HG02571 (cell line): ENCODE data around the gene BCAR3.
"Not testable (repeated sequence)": the region's sequence is repeated elsewhere in the genome, so short reads cannot be mapped to it uniquely, and the experiment has no call there.

Source experiments
- ATAC-seq: cut with Tn5 transposase; IDR thresholded peaks from one replicate; pipeline ENCODE4 v1.9.1; 2021; ENCODE audit warnings: mild to moderate bottlenecking, moderate library complexity; ENCODE audit not compliant: unreplicated experiment

BCAR3 gene

GRCh38 chr1:93707956-93708355, 26.3 kb upstream of the BCAR3 start:
- peak; percentile 45 for ATAC-seq

DNA sequence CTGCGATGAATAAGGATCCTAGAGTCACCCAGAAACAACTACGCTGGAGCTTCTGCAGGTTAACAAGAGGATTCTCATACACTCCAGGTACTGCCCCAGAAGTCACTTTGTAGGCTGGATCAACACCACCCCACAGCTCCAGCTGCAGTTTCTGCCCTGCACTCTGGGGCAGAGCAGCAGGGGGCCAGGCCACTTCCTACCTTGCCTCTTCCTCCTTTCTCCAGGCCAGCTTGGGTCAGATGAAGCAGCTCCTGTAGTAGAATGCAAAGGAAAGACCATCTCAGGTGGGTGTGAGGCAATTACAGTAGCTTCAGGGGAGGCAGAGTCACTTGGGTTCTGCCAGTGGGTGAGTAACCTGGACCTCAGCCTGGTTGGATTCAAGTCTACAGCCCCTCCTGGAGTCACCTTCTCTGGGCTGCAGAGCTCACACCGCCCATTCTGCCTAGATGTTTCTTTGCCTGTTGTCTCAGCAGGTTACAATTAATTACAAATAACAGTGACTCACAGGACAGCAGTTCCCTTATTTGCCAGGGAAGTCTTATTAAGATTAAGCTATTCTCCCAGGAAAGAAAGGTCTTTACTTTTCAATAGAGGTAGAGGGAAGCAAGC, 24.4 kb upstream of the BCAR3 start:
- no peak for ATAC-seq

- ATAC-seq, result peak; percentile 52
These were observed 22.4 kb upstream of the BCAR3 start for GRCh38 chr1:93704052-93704451.

DNA sequence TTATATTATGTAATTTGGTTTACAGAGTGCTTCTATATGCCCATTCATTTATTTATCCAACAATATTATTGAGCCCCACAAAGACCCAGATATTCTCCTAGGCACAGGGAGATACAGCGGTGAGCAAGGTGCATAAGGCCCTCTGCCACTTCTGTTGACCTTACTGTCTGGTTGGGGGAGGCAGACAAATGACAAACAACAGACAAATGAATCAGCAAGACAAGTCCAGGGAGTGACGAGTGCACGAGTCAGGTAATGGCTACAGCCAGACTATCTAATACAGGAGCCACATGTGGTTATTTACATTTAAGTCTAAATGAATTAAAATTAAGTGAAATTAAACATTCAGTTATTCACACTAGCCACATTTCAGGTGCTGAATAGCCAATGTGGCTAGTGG, 22.0 kb upstream of the BCAR3 start:
- ATAC-seq, result no peak

DNA sequence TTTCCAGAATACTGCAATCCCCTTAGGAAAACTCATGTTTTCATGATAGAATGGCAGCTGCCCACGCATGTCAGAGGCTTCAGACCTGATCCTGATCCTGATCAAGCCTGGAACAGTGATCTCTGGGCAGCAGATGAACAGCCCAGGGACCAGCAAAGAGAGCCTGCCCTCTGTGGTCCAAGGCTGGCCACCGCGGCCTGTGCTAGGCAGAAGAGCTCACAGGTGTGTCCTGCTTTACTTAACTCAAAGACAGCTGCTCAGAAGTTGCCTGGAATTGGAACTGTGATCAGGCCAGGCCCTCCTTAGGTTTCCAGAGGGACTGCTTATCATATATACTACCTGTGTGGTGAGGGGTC, 21.2 kb upstream of the BCAR3 start:
- no peak for ATAC-seq

GRCh38 chr1:93702111-93702827, 20.6 kb upstream of the BCAR3 start:
- ATAC-seq, result peak; percentile 27

DNA sequence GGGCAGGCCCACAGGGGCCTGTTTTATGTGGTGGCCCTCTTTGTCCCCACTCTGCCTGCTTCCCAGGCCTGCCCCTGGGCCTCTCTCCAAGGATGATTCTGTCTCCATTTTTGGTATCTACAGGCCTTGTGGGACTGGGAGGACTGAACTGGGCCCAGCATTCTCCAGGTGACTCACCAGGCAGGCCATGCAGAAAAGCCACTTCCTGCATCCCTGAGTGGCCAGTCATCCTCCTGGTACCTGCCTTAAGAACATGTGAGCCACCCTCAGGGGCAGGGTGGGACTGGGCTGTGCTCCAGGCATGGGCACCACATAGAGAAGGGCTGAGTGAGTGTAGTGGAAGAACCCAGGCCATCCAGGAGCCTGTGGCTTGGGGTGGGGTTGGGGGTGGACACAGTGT, 20.0 kb upstream of the BCAR3 start:
- no peak for ATAC-seq

DNA sequence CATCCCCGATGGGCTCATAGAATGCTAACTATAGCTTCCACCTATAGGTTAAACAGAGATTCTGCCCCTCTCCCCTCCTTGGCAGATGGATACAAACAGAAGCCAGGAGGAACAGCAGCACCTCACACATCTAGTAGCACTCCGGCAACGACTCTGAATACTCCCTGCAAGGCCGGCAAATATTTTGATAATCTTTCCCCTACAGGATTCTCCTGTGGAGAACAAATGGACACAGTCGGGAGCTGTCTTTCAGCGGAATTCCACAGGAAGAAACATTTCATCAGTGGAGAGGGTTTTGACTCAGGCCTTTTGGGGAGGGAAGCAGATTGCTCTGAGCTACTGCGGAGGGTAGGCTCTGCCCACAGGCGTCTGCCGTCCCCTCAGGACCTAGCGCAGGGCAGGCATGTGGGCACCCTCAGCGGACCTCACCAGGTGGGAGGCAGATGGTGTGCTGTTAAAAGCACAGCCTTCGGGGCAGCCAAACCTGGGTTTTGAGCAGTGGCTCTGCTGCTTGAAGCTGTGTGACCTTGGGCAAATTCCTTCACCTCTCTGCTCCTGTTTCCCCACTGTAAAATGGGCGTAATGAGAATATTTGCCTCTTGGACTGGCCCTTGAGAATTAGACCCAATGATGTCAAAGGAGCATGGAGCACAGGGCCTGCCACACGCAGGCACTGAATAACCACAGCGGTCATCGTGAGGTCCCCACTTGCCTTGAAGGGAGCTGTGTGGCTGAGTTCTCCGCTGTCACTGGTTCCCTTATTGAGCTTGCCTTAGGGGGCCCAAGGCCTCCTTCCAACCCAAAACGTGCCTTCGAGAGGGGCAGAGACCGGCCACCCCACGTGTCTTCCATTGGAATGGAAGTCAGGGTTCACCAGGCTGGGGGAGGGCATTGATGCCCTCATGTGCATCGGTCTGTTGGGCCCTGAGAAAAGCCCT, 19.2 kb upstream of the BCAR3 start:
- no peak for ATAC-seq

DNA sequence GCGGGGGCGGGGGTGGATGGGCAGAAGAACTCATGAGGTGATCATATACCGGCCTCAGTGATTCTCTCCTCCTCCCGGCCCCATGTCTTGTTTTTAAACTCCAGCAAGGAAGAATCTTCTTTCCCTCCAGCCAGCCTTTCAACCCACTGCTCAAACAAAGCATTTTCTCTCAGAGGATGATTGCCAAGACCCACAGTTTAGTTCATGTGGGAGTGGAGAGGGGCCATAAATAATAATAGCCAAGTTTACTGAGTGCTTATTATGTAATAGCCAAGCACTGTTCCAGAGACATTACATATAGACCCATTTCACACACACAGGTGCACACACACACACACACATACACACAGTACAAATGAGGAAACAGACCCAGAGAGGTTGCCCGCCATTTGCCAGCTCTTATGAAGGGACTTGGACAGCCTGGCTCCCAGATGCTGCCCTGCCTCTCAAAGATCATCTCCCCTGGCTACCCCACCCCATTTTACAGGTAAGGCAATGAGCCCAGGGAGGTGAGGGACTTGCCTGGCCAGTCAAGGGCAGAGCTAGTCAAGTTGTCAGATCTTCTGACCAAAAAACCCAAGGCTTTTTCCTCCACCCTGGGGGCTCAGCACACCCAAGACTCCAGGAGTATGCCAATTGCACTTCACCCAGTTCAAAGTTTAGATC, 18.0 kb upstream of the BCAR3 start:
- ATAC-seq, result no peak

DNA sequence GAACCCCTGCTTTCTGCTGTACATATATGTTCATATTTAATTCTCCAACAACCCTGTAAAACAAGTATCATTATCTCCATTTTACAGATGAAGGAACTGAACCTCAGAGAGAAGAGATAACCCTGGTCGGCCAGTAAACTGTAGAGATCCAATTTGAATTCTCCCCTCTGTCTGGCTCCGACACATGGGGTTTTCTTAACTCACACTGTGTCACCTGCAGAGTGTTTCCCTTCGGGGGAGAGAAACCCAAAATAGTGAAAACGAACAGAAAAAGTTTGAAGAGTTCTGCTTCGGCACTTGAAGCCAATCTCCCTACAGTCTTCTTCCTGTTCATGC, 17.4 kb upstream of the BCAR3 start:
- ATAC-seq, result no peak

DNA sequence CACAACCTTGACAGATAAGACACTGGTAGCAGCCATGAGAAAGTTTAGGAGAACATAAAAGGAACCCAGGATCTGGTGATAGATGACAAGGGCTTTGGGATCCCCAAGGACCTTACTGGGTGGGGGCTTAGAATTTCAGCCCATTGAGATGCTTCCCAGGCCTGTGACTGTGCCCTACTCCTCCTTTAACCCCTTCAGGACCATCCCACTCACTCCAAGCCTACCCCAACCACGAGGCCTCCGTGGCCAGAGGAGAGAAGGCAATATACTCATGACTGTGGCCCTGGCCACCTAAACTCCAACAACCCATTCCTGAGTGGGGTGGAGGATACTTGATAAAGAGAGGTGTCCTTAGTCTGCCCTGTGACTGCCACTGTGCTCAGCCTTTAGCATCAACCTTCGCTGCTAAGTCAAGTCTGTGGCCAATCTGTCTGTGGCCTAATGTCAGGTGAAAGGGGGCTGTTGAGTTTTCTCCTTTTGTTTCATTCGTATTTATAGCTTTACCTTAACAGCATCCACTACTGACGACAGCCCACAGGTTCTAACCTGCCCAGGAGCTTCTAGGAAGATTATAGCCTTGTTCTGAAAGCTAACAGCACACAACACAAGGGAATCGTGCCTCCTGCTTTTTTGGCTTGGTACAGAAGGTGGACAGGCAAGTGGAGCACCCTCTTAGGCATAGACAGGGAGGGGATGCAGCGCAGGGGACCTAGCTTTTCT, 16.9 kb upstream of the BCAR3 start:
- no peak for ATAC-seq

- ATAC-seq, result not testable (repeated sequence)
These were observed 15.9 kb upstream of the BCAR3 start for GRCh38 chr1:93697566-93697965.

GRCh38 chr1:93695411-93696005, 13.9 kb upstream of the BCAR3 start:
- no peak for ATAC-seq

GRCh38 chr1:93694819-93695218, 13.2 kb upstream of the BCAR3 start:
- ATAC-seq, result no peak

DNA sequence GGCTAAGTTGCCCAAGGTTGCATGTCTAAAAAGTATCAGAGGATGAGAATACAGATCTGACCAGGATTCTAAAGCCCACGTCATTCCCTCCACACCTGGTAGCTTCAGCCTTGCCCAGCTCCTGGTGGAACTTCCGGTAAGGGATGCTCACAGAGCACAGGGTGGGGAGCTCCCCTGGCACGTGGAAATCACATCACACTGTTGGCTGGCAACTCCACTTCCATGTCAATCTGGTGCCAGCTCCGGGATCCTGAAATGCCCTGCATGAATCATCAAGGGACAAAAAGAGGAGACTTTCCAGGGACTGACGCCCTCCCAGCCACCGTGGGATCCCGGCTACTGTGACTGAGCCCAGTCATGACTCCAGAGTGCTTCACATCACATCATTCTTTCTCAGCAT, 12.4 kb upstream of the BCAR3 start:
- no peak for ATAC-seq

GRCh38 chr1:93692983-93693591, 11.4 kb upstream of the BCAR3 start:
- ATAC-seq, result peak; percentile 67

- peak; percentile 6 for ATAC-seq
These were observed 10.8 kb upstream of the BCAR3 start for GRCh38 chr1:93692451-93692861.

DNA sequence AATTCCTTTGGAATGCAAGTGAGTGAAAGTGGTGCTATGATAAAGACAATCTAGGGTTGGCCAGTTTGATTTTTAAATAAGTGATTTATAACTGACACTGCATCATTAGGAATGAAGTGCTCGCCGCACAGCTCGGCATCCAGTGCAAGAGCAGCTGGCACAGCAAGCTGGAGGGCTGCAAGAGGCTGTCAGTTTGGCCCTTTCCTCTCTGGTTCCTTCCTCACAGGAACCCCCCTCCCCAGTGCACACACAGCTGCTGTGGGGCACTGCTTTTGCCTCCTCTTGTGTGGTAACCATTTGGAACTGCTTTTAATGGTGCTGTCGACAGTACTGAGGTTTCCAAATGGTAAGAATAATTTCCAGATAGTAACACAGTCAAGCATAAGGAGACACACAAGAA, 10.4 kb upstream of the BCAR3 start:
- no peak for ATAC-seq

DNA sequence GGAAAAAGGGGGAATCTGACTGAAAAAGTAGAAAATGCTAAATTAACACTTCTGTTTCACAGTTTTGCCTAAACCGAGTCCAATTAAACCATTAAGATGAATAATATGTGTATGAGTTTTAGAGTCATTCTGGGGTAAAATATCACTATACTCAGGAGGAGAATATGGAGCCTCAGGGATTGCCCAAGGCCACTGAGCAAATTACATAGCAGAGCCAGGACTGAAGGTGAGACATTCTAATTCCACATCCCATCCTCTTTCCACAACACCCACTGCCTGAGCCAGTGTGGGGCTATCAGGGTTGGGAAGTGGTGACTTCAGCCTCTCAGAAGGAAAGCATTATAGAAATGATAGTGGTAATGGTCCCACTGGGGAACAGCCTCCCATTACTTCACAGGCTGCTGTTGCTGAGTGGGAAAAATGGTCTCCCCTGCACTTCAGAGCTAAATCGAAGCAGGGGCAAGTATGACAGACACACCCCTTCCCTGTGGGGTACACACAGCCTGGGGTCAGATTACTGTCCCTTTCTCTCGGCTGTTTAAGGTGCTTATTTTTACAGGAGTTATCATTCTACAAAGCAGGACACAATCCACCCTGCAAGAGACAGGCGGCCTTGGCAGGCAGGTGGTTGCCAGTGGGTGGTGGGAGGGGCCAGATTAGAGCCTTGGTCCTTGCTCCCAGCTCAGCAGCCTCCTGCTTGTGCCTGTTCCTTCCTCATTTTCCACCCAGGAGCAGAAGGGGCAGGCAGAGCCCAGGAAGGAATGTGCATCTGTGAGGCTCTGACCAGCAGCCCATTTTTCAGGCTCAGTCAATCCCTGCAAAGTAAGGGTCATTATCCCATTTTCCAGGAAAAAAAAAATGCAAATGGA, 9.5 kb upstream of the BCAR3 start:
- ATAC-seq, result no peak
